Spleen (tissue), 7 donors: ENCODE measurements around the gene DUSP16.

ENCODE experiments used
- CTCF ChIP-seq, 11 experiments: fragments of 200-600 bp in 7 of 11; fragments of 450-650 bp in 4 of 11; sonication (generic) in 4 of 11; IDR thresholded peaks in 8 of 11; conservative IDR thresholded peaks in 3 of 11; 1 replicate in 7 of 11; 2 replicates in 4 of 11; pipeline versions ENCODE4 v1.4.0 to v1.8.0; 2016 to 2021; ENCODE audit warnings: antibody characterized with exemption in 11 of 11, inconsistent platforms in 4 of 11, mild to moderate bottlenecking in 1 of 11
- POLR2AphosphoS5 ChIP-seq, 3 donors: sonication (generic); formaldehyde crosslinking; IDR thresholded peaks; one replicate each; pipeline ENCODE4 v1.5.1; 2017; ENCODE audit warnings: antibody characterized with exemption in 3 of 3
- donor health status: DM: no; HTN: no; CAD: no; lungs with moderate emphysema.
- donor health status: DM: no; HTN: no; CAD: no.
- donor health status: DM: no; HTN: no; CAD: no.

- TF ChIP-seq POLR2AphosphoS5 (IDR thresholded peaks at IDR 0.05) (no peak), CTCF (IDR thresholded peaks at IDR 0.05 in 8 of 11, conservative IDR thresholded peaks at IDR 0.05 in 3 of 11) (no peak)
Observed at GRCh38 chr12:12470751-12471306, 91.8 kb downstream of the DUSP16 start.
